Fibroblast of mammary gland (primary cell): Measurements from ENCODE around the gene POU4F1.

ENCODE experiments used
- DNase-seq: peaks from one replicate; pipeline ENCODE4 v3.0.0-alpha.2; 2010; ENCODE audit warnings: low read depth
- H3K4me3 ChIP-seq: 2 replicates; pipeline ENCODE4 v1.5.1; 2011; ENCODE audit warnings: low read depth, mild to moderate bottlenecking, low read length, moderate library complexity; ENCODE audit not compliant: control insufficient read depth
- CTCF ChIP-seq: conservative IDR thresholded peaks from 2 replicates; pipeline ENCODE4 v1.5.1; 2011; ENCODE audit warnings: low read depth, low read length, inconsistent platforms; ENCODE audit not compliant: control insufficient read depth, insufficient read depth

The POU4F1 gene

GRCh38 chr13:78562237-78562889 lies 41.0 kb downstream of the POU4F1 start:
- no peak for DNase-seq
- TF ChIP-seq CTCF, result no peak
- H3K4me3 ChIP-seq, result no peak overlapping the region
